Effector memory CD4-positive, alpha-beta T cell (primary cell): ENCODE data around the gene OPCML.

ENCODE experiments used
- DNase-seq, 3 donors: peaks; one replicate each; pipeline ENCODE4 v3.0.0-alpha.2; 2020
- H3K27ac ChIP-seq: 2 replicates; pipeline ENCODE4 v1.7.0; 2013; ENCODE audit warnings: mild to moderate bottlenecking, low read length, moderate library complexity; ENCODE audit not compliant: insufficient read depth, poor library complexity, severe bottlenecking
- H3K27me3 ChIP-seq: replicated peaks from 2 replicates; pipeline ENCODE4 v1.7.0; 2013; ENCODE audit warnings: mild to moderate bottlenecking, low read length; ENCODE audit not compliant: insufficient read depth, control insufficient read depth, poor library complexity, severe bottlenecking
- H3K36me3 ChIP-seq: 2 replicates; pipeline ENCODE4 v1.7.0; 2013; ENCODE audit warnings: mild to moderate bottlenecking, low read length, moderate library complexity; ENCODE audit not compliant: control insufficient read depth, insufficient read depth
- H3K4me1 ChIP-seq: 2 replicates; pipeline ENCODE4 v1.7.0; 2013; ENCODE audit warnings: low read length, mild to moderate bottlenecking; ENCODE audit not compliant: control insufficient read depth, insufficient read depth, poor library complexity, severe bottlenecking
- H3K4me3 ChIP-seq: 2 replicates; pipeline ENCODE4 v1.7.0; 2013; ENCODE audit warnings: low read length, low read depth, mild to moderate bottlenecking; ENCODE audit not compliant: insufficient read depth, poor library complexity, severe bottlenecking
- H3K9me3 ChIP-seq: 2 replicates; pipeline ENCODE4 v1.7.0; 2013; ENCODE audit warnings: mild to moderate bottlenecking, low read length, moderate library complexity; ENCODE audit not compliant: control insufficient read depth

Gene OPCML

GRCh38 chr11:132948252-132948651, 584.0 kb downstream of the OPCML start:
- Histone ChIP-seq H3K27me3 (no peaks in the 10 kb centered on the region), H3K9me3 (no peaks in the 10 kb centered on the region), H3K4me1 (no peaks in the 10 kb centered on the region), H3K4me3 (no peak overlapping the region), H3K36me3 (no peaks in the 10 kb centered on the region), H3K27ac (no peak overlapping the region)
- no peak for DNase-seq

- H3K4me3 ChIP-seq, result no peak overlapping the region
- no peaks in the 10 kb centered on the region for H3K9me3 ChIP-seq
- no peaks in the 10 kb centered on the region for H3K36me3 ChIP-seq
- no peaks in the 10 kb centered on the region for H3K4me1 ChIP-seq
- no peak overlapping the region for H3K27ac ChIP-seq
- DNase-seq, result no peak
- H3K27me3 ChIP-seq, result no peaks in the 10 kb centered on the region
These were observed 587.7 kb downstream of the OPCML start for GRCh38 chr11:132944569-132944944.

- H3K4me3 ChIP-seq, result no peak overlapping the region
These were observed 588.4 kb downstream of the OPCML start for GRCh38 chr11:132943706-132944568.

GRCh38 chr11:132943357-132943705, 589.0 kb downstream of the OPCML start:
- DNase-seq, result no peak
- Histone ChIP-seq H3K9me3 (no peaks in the 10 kb centered on the region), H3K4me3 (no peak overlapping the region), H3K27me3 (no peaks in the 10 kb centered on the region), H3K36me3 (no peaks in the 10 kb centered on the region), H3K4me1 (no peaks in the 10 kb centered on the region), H3K27ac (no peak overlapping the region)

More at GRCh38 chr11:132943706-132944568, 588.4 kb downstream of the OPCML start:
- H3K36me3 ChIP-seq, result no peaks in the 10 kb centered on the region
- H3K27me3 ChIP-seq, result no peaks in the 10 kb centered on the region
- H3K9me3 ChIP-seq, result no peaks in the 10 kb centered on the region
- no peak overlapping the region for H3K27ac ChIP-seq
- H3K4me1 ChIP-seq, result no peaks in the 10 kb centered on the region
- no peak for DNase-seq

- H3K27me3 ChIP-seq, result no peaks in the 10 kb centered on the region
- H3K4me3 ChIP-seq, result no peak overlapping the region
- H3K9me3 ChIP-seq, result no peaks in the 10 kb centered on the region
- H3K27ac ChIP-seq, result no peak overlapping the region
- no peaks in the 10 kb centered on the region for H3K36me3 ChIP-seq
- DNase-seq, result no peak
- H3K4me1 ChIP-seq, result no peaks in the 10 kb centered on the region
These were observed 589.5 kb downstream of the OPCML start for GRCh38 chr11:132942611-132943356.

- Histone ChIP-seq H3K9me3 (no peaks in the 10 kb centered on the region), H3K27ac (no peak overlapping the region), H3K4me1 (no peaks in the 10 kb centered on the region), H3K36me3 (no peaks in the 10 kb centered on the region), H3K27me3 (no peaks in the 10 kb centered on the region), H3K4me3 (no peak overlapping the region)
- no peak for DNase-seq
These were observed 590.5 kb downstream of the OPCML start for GRCh38 chr11:132941761-132942160.

GRCh38 chr11:132941024-132941646, 591.2 kb downstream of the OPCML start:
- H3K27ac ChIP-seq, result no peak overlapping the region
- H3K4me3 ChIP-seq, result no peak overlapping the region
- H3K36me3 ChIP-seq, result no peaks in the 10 kb centered on the region
- no peak for DNase-seq
- no peaks in the 10 kb centered on the region for H3K4me1 ChIP-seq
- no peaks in the 10 kb centered on the region for H3K27me3 ChIP-seq
- no peaks in the 10 kb centered on the region for H3K9me3 ChIP-seq

- no peaks in the 10 kb centered on the region for H3K9me3 ChIP-seq
- H3K4me3 ChIP-seq, result no peak overlapping the region
- DNase-seq, result no peak
- H3K36me3 ChIP-seq, result no peaks in the 10 kb centered on the region
- H3K27me3 ChIP-seq, result no peaks in the 10 kb centered on the region
- H3K27ac ChIP-seq, result no peak overlapping the region
- H3K4me1 ChIP-seq, result no peaks in the 10 kb centered on the region
These were observed 595.3 kb downstream of the OPCML start for GRCh38 chr11:132937016-132937415.

- H3K36me3 ChIP-seq, result no peaks in the 10 kb centered on the region
- no peak overlapping the region for H3K4me3 ChIP-seq
- H3K9me3 ChIP-seq, result no peaks in the 10 kb centered on the region
- H3K4me1 ChIP-seq, result no peaks in the 10 kb centered on the region
- DNase-seq, result no peak
- no peak overlapping the region for H3K27ac ChIP-seq
- H3K27me3 ChIP-seq, result no peaks in the 10 kb centered on the region
These were observed 596.9 kb downstream of the OPCML start for GRCh38 chr11:132935383-132935782.

GRCh38 chr11:132933703-132934102, 598.6 kb downstream of the OPCML start:
- H3K9me3 ChIP-seq, result no peaks in the 10 kb centered on the region
- DNase-seq, result no peak
- no peak overlapping the region for H3K27ac ChIP-seq
- no peaks in the 10 kb centered on the region for H3K27me3 ChIP-seq
- no peak overlapping the region for H3K4me3 ChIP-seq
- no peaks in the 10 kb centered on the region for H3K4me1 ChIP-seq
- no peaks in the 10 kb centered on the region for H3K36me3 ChIP-seq
